ENCODE measurements around the gene PDIA2. TPM values are rescaled to one million over a fixed set of nuclear protein-coding genes. Genes with fewer than 3 reads are reported as not detected.

The PDIA2 gene
- total and polyA plus RNA-seq, 3 donors from 2014 or later, result 1.2 to 5.3 (median 2.6) TPM

DNA sequence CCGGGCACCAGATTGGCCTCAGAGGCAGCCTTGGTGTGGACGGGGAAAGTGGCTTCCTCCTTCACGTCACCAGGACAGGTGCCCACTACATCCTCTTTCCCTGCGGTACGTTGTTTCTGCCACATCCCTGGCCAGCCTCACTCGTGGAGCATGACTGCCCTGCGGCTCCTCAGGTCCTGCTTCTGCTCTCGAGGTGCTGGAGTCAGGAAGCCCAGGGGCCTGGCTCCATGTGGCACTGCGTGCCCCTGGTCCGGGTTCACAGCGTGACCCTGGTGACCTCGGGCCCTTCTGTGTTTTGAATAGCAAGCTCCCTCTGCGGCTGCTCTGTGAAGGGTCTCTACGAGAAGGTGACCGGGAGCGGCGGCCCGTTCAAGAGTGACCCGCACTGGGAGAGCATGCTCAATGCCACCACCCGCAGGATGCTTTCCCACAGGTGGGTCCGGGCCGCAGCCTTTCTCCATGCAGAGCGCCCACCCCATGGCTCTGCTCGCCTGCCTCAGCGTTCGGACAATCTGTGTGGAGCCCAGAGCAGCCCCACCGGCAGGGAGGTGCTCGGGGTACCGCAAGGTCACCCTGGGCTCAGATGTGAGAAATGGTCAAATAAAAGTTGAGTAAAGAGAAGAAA lies 20.7 kb upstream of the PDIA2 start:
- no peaks in the 10 kb centered on the region for H3K36me3 ChIP-seq (ENCODE audit: low read depth, missing control alignments)

DNA sequence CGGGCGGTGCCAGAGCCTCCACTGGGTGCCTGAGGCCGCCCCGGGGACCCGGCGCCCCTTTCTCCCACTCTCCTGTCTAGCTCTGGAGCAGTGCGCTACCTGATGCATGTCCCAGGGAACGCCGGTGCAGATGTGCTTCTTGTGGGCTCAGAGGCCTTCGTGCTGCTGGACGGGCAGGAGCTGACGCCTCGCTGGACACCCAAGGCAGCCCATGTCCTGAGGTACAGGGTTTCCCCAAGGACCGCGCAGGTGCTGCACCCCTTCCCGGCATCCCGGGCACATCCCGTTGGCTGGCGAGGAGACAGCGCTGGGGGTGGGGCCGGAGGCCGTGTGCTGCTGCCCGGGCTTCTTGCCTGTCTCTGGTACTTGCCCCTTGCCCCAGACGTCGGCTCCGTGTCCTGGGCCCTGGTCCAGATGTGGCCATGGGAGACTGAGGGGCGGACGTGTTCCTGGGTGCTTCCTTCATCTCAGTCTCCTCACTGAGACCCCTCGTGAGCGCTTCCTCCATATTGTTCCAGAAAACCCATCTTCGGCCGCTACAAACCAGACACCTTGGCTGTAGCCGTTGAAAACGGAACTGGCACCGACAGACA lies 19.7 kb upstream of the PDIA2 start:
- TF ChIP-seq, protein P1, sequence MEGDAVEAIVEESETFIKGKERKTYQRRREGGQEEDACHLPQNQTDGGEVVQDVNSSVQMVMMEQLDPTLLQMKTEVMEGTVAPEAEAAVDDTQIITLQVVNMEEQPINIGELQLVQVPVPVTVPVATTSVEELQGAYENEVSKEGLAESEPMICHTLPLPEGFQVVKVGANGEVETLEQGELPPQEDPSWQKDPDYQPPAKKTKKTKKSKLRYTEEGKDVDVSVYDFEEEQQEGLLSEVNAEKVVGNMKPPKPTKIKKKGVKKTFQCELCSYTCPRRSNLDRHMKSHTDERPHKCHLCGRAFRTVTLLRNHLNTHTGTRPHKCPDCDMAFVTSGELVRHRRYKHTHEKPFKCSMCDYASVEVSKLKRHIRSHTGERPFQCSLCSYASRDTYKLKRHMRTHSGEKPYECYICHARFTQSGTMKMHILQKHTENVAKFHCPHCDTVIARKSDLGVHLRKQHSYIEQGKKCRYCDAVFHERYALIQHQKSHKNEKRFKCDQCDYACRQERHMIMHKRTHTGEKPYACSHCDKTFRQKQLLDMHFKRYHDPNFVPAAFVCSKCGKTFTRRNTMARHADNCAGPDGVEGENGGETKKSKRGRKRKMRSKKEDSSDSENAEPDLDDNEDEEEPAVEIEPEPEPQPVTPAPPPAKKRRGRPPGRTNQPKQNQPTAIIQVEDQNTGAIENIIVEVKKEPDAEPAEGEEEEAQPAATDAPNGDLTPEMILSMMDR (IDR thresholded peaks at IDR 0.05), result no peak
- no peak for TF ChIP-seq POLR2A (IDR thresholded peaks at IDR 0.05)
- Histone ChIP-seq H3K4me3 (no peak overlapping the region), H3K9me3 (no peaks in the 10 kb centered on the region), H3K27ac (no peak overlapping the region), H3K27me3 (no peaks in the 10 kb centered on the region), H3K4me1 (peaks cover 16% of the 10 kb centered on the region), H3K36me3 (ENCODE audit: low read depth, missing control alignments) (no peaks in the 10 kb centered on the region)
- no peak for DNase-seq
- 93 to 96% methylated on average over 13 to 32 of the region's 35 CpGs for WGBS, 2 donors
- intact Hi-C loops (cut with DNase I; ENCODE audit: low total_unique reads), result no loop called here

More for the DNA sequence above, 20.7 kb upstream of the PDIA2 start:
- intact Hi-C loops (cut with DNase I; ENCODE audit: low total_unique reads), result no loop called here
- peaks cover 16% of the 10 kb centered on the region for H3K4me1 ChIP-seq
- no peak overlapping the region for H3K4me3 ChIP-seq
- H3K9me3 ChIP-seq, result no peaks in the 10 kb centered on the region
- 91 to 94% methylated on average over 22 to 28 of the region's 29 CpGs for WGBS, 2 donors
- H3K27ac ChIP-seq, result no peak overlapping the region
- H3K27me3 ChIP-seq, result no peaks in the 10 kb centered on the region
- no peak for TF ChIP-seq POLR2A (IDR thresholded peaks at IDR 0.05)
- TF ChIP-seq, protein P1 (IDR thresholded peaks at IDR 0.05), result no peak
- DNase-seq, result no peak

DNA sequence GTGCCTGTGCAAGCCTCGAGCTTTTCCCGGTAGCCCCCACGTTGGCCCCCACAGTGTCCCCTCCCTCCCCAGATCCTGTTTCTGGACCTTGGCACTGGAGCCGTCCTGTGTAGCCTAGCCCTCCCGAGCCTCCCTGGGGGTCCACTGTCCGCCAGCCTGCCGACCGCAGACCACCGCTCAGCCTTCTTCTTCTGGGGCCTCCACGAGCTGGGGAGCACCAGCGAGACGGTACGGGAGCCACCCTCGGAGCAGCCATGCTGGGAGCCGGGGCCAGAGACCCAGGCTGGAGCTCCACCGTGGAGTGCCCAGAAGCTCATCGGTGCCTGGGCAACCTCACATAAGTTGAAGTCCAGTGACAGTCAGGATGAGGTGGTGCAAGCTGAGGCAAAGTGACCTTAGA lies 19.0 kb upstream of the PDIA2 start:
- peaks cover 16% of the 10 kb centered on the region for H3K4me1 ChIP-seq
- H3K4me3 ChIP-seq, result no peak overlapping the region
- no peak for DNase-seq
- H3K27me3 ChIP-seq, result no peaks in the 10 kb centered on the region
- no peak overlapping the region for H3K27ac ChIP-seq
- no peaks in the 10 kb centered on the region for H3K9me3 ChIP-seq
- no peak for TF ChIP-seq POLR2A (IDR thresholded peaks at IDR 0.05)
- TF ChIP-seq, protein P1 (IDR thresholded peaks at IDR 0.05), result no peak
- intact Hi-C loops (cut with DNase I; ENCODE audit: low total_unique reads), result no loop called here
- WGBS, 2 donors, result 96 to 99% methylated on average over 15 to 17 of the region's 17 CpGs
- H3K36me3 ChIP-seq (ENCODE audit: low read depth, missing control alignments), result no peaks in the 10 kb centered on the region

DNA sequence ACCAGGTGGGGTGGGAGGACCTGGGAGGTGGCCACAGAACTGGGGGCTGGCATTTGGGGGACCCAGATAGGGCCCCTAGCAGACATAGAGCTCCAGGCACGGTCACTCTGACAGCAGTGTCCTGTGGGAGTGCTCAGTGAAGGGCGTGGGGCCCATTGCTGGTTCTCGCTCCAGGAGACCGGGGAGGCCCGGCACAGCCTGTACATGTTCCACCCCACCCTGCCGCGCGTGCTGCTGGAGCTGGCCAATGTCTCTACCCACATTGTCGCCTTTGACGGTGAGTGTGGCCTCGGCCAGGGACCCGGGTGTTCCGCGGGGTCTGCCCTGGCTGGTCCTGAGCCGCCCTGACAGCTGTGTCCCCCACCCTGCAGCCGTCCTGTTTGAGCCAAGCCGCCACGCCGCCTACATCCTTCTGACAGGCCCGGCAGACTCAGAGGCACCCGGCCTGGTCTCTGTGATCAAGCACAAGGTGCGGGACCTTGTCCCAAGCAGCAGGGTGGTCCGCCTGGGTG lies 18.5 kb upstream of the PDIA2 start:
- Histone ChIP-seq H3K9me3 (no peaks in the 10 kb centered on the region), H3K4me3 (no peak overlapping the region), H3K4me1 (peaks cover 16% of the 10 kb centered on the region), H3K27ac (no peak overlapping the region), H3K36me3 (ENCODE audit: low read depth, missing control alignments) (no peaks in the 10 kb centered on the region), H3K27me3 (no peaks in the 10 kb centered on the region)
- TF ChIP-seq, protein P1 (IDR thresholded peaks at IDR 0.05), result no peak
- no peak for TF ChIP-seq POLR2A (IDR thresholded peaks at IDR 0.05)
- DNase-seq, result peak; percentile 34
- intact Hi-C loops (cut with DNase I; ENCODE audit: low total_unique reads), result no loop called here
- WGBS, 2 donors, result 44 to 90% methylated on average over 10 to 14 of the region's 23 CpGs

Data from testis (tissue), 3 donors.